COLO668 (cell line): Measurements from ENCODE around the gene PIGT.

ENCODE experiments used
- DNase-seq: peaks from one replicate; lab custom pipeline; 2025; ENCODE audit not compliant: unreplicated experiment; lab: John Stamatoyannopoulos, UW

PIGT gene

DNA sequence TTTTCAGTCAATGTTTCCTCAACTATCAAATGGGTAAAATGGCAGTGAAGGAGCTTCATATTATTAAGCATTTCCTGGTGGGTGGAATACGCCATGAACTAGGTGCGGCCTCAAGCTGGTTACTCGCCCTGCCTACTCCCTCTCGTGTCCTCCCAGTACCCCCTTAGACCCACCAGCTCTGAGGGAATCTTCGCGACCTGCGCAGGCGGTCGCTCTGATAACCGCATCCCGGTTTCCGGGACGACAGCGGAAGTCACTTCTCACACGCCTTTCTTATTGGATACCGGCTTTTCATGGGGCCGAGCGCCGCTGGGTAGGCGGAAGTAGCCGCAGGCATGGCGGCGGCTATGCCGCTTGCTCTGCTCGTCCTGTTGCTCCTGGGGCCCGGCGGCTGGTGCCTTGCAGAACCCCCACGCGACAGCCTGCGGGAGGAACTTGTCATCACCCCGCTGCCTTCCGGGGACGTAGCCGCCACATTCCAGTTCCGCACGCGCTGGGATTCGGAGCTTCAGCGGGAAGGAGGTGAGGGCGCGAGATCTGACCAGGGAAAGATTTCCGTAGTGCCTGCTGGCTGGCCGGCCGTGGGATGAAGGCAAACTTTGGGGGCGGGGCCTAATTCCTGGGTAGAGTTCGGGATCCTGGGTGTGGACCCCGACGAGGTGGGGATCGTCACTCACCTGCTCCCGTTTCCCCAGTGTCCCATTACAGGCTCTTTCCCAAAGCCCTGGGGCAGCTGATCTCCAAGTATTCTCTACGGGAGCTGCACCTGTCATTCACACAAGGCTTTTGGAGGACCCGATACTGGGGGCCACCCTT lies at the start of gene PIGT:
TSS of gene PIGT (plus strand) at position 320 of the 816 bp plus-strand sequence. CDS start at position 336, 16 bp downstream.
- DNase-seq = peak; percentile 93

DNA sequence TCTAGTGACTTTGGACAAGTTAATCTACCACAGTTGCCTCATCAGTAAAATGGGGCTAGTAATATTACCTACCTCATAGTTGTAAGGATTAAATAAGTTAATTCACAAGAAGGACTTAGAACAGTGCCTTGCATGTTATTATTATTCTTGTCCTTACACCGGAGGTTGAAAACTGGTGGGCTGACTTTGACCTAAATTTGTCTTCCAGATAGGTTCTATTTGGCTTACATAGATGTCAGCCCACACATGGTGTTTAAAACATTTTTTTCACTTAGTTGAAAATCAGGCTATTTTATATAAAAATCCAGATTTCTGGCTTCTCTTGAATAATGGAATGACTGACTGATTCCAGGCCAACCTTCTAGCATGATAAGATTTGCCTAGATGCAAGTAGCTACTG lies 49.7 kb upstream of the PIGT start:
- DNase-seq = no peak

DNA sequence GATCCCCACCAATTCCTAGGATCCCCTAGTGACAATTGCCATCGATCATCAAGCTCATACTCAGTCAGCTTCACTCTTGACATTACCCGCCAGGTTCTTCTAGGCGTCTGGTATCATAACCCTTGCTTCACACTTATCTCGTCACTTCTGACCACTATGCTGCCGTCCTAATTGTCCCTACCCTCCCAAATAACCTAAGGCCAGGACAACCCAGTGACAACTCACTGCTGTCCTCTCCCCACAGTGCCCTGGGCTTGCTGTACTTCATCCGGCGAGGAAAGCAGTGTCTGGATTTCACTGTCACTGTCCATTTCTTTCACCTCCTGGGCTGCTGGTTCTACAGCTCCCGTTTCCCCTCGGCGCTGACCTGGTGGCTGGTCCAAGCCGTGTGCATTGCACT lies 49.3 kb upstream of the PIGT start:
- DNase-seq = no peak

DNA sequence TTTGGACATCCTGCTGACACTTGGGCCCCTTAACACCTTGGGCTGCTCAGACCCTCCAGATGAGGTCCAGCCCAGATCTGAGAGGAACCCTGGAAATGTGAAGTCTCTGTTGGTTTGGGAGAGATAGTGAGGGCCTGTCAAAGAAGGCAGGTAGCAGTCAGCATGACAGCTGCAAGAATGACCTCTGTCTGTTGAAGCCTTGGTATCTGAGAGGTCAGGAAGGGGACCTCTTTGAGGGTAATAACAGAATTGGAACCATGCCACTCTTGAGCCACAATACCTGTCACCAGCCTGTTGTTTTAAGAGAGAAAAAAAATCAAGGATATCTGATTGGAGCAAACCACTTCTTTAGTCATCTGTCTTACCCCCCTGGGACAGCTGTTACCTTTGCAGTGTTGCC lies 48.8 kb upstream of the PIGT start:
- DNase-seq = no peak

DNA sequence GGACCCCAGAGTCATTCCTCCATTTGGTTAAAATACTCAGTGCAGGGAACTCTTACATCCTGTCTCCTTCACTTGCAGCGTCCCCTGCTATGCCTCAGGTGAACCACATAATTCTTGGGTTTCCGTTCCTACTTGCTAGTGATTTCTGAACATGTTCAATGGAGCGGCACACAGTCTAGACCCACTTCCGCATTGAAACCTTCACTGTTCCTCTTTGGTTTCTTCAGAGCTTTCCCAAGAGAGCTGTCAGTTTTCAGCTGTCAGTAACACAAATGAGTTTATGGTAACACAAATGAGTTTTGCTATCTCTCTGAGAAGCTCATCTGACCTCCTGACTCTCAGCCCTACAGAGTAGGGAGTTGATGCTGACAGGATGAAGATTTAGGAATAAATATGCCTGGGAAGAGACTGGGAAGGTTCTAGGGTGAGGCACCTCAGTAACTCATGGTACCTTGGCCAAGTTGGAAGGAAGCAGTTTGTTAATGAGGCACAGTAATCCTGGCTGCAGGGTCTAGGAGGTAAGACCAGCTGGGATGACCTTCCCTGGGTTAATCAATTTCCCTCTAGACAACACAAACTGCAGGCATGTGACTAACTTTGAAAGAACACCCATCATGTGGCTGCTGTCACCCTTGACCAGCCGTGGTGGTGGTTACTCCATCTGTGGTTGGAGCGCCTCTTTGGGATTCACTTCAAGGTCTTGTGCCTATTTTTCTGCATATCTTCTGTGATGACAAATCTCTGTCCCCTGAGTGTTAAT lies 47.5 kb upstream of the PIGT start:
- DNase-seq = no peak

DNA sequence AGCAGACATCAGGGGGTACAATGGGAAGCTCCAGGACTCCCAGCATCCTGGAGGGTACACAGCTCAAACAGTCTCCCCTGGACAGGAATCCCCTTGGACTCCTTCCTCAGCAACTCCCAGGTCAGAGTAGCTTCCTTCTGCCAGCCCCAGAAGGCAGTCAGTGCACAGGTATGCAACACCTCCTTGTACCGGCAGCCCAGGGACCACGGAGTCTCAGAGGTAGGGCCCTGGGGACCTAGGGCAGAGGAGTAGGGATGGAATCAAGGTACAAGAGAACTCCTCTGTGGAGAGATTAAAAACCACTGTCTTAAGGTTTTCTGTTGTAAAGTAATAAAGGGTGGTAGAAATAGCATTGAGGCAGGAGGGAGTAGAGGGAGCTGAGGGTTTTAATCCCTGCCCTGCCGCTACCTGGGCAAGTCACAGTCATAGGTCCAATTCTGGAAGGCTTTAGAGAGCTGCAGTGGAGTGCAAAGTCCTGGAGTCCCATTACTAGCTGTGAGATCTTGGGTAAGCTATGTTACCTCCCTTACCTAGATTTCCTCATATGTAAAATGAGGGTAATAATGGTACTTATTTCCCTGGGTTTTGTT lies 45.3 kb upstream of the PIGT start:
- no peak for DNase-seq

DNA sequence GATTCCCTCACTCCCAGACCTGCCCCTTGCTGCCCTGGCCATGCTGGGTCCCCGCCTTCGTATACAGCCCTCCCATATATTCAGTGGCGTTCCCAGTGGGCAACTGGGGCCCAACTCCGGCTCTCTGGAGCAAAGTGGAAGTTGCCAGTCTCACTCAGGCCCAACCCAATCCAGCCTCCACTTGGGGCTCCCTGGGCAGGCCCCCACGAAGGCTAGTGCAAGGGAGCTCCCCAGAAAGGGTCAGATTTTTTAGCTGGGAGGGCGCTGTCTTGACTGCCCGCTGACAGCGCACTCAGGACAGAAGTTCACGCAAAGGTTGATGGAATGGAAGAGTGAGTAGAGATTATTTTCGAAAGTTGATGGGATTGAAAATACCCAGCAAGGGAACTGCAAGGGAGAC lies 43.7 kb upstream of the PIGT start:
- DNase-seq = no peak

DNA sequence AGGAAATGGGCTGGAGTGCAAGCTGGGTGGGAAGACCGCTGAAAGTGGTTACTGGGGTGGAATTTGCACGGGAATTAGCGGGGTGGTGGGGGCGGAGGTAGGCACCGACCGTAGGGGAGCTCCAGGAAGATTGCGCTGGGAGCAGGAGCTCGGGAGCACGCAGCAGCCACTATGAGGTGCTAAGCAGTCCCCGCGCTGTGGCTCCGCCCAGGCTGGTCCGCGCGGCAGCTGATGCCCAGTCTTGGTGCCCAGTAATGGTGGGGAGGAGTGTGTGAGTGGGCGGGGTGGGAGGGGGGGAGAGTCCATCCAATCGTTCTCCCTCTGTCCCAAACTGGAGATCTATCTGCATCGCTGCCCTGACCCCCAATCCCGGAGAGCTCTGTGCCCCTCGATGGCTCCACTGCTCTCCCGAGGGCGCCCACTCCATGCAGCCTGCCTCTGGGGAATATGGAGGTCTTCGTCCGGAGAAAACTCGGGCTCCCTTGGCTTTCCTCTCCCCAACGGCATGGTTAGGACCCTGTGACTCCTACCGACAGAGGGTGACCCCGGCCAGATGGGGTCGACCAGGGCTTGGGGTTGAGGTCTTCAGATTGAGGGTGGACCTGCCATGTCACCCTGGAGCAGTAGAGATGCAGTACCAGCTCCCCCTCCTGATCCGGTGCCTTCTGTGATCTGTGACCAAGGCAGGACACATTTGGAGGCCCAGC lies 43.1 kb upstream of the PIGT start:
- DNase-seq = peak; percentile 16

DNA sequence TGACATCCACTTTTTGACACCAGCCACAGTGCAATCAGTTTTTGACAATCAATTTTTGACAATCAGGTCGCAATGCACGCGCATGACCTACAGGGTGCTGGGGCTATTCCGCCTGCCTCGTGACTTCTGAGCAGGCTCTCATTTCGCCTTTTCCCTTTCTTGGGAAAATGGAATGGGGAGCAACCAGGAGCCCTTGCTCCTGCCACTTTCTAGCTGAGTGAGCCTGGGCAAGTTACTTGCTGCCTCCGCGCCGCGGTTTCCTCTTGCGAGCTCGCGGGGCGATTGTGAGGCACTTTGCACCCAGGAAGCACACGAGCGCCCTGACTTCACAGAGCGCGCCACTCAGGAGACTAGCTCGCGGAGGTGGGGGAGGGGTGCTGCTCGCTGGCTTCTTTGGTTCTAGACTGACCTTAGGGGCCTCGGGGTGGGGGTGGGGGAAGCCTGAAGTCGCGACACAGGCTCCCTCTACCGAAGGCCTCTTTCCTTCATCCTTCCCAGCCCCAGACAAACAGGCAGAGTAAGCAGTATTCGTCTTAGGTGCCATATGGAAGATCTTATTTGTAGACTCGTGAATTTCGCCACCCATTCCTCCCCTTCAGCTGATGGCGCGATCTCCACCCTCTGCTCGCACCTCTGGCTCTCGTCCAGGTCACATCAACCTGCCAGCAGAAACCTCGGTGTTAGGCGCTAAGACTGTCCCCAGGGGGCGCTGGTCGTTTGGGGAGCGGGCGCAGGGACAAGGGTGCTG lies 42.4 kb upstream of the PIGT start:
- peak; percentile 96 for DNase-seq

DNA sequence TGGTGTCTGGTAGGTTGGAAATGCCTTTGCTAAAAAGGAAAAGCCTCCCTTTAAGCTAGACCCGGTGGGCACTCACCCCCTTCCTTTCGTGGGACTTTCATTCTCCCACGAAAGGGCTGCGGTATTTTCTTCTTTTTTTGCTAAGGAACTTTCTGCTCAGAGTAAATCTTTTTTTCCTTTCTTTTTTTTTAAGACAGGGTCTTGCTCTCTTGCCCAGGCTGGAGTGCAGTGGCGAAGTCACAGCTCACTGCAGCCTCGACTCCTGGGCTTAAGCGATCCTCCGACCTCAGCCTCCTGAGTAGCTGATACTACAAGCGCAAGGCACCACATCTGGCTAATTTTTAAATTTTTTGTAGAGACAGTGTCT lies 41.9 kb upstream of the PIGT start:
- no peak for DNase-seq

DNA sequence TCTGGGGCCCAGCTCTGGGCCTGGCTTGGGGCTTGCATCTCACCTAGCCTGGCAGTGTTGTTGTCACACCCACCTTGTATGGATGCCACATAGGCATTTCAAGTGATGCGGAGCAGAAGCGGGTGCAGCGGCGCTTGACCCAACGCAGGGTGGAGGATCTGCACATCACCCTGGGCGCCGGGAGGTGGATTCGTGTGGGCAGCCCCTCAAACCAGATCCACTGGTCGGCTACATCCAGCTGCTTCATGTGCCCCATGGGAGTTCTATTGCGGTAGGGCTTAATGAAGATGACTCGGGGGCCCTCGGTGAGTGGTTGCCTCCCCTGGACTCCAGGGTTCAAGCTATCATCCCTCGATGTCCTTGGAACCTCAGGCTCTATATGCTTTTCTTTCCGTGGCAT lies 41.0 kb upstream of the PIGT start:
- DNase-seq = no peak

DNA sequence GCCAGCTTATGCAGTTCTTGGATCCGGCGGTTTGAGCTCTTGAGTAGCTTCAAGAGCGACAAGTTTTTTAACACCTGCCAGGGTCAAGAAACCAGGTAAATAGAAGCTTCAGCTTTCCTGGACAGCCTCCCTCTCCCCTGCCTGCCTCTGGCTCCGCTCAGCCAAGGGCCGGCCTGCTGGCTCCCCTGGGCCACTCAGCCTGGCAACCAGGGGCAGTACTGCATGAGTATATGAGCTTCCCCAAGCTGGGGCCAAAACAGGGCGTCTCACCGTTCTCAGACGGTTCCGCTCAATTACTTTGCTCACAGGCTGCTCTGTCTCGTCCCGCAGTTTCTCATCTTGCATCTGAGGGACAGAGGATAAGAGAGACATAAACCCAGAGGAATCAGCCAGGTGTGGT lies 38.7 kb upstream of the PIGT start:
- DNase-seq = no peak

DNA sequence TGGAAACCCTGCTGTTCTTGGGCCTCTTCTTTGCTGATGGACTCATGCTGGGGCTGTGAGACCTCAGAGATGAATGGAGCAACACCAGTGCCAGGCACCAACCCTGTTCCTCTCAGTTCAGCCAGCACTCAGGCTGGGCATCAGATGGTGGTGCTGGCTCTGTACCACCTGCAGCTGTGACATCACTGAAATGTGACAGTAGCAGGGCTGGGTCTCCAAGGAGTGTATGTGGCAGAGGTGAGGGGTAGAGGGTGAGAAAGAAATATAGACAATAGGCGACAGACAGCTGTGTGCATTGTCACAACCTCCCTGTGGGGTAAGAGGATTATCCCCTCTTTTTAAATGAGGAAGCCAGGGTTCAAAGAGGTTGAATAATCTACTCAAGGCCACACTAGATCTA lies 37.8 kb upstream of the PIGT start, which contains the start of gene TP53TG5:
TSS of gene TP53TG5 (minus strand) at position 135 of the 400 bp plus-strand sequence. CDS start at position 46, 89 bp downstream.
- no peak for DNase-seq

DNA sequence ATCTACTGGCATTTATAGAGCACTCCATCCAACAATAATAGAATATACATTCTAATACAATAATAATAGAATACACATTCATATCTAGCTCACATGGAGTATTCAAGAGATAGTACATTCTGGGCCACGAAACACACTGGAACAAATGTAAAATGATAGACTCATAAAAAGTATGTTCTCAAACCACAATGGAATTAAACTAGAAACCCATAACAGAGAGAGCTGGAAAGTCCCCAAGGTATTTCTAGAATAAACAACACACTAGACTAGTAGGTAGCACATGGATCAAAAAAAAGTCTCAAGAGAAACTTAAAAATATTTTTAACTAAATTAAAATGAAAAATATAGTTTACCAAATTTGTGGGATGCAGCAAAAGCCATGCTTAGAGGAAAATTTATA lies 28.7 kb upstream of the PIGT start:
- DNase-seq = no peak

DNA sequence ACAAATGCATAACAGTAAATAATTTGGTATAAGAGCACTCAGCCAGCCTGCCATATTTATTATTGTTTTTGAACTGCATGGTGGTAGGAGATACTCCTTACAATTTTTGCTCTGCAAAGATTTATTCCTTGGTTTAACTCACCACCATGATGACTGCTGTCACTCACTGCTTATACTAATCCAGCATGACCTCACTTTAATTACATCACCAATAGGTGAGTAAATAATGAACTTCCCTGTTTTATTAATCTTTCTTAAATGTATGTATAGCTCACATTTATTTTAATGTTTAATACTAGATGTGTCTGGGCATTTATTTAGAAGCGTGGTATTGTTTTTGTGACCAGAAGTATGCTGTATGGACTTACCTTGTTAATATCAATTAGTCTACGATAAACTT lies 25.0 kb upstream of the PIGT start:
- no peak for DNase-seq

DNA sequence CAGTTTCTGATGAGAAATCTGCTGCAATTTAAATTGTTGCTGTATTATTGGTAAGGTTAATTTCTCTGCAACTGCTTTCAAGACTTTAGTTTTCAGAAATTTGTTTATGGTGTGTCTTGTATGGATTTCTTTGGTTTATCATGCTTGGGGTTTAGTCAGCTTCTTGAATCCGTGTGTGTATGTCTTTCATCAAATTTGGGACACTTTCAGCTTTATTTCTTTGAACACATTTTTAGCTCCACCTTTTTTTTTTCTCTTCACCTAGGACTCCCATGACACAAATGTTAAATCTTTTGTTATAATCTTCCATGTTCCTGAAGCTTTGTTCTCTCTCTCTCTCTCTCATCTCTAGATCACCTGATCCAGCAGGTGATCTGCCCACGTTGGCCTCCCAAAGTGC lies 24.4 kb upstream of the PIGT start:
- no peak for DNase-seq

DNA sequence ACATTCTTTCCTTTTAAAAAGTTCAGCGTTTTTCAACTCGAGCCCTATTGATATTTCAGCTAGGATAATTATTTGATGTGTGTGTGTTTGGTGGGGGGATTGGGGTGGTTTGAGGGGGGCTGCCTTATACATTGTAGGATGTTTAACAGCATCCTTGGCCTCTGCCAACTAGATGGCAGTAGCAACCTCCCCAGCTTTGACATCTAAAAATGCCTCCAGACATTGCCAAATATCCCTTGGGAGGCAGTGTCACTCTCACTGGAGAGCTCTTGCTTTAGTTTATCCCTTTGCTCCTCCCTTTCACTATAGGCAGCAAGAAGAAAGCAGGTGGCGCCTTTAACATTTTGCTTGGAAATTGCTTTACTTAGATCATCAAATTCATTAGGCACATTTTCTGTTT lies 23.2 kb upstream of the PIGT start:
- no peak for DNase-seq

DNA sequence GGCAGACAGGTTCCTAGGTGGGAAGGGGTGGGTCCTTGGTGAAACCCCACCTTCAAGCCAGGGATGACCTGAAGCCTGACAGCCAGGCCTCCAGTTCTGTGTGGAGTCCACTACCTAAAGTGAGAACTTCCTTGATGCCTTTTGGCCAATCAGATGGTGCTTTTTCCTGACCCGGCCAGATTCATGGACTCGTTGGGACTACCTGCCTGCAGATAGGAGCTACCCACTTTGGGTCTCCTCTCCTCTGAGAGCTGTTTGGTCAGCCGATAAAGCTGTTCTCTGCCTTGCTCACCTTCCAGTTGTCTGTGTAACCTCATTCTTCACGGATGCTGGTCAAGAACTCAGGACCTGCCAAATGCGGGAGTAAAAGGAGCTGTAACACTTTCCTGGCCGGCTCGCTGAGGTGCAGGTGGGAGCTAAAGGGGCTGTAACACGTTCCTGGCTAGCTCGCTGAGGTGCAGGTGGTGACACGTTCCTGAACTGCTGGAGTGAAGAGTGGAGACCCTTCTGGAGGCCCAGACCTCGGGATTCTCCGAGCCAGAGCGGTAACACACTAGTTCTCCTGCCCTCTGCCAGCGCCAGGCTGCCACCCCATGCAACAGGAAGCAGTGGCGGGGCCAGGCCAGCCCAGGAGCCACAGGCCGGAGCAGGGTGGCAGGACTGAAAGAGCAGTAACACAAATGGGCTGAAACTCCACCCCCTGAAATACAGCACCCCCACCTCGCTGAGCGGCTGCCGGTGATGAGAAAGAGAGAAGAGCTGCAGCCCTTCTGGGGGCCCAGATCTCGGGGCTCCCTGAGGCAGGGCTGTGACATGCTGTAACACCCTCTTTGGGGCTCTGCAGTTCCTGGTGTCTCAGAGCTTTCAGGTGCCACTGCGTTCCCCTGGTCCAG lies 21.5 kb upstream of the PIGT start:
- DNase-seq = no peak

DNA sequence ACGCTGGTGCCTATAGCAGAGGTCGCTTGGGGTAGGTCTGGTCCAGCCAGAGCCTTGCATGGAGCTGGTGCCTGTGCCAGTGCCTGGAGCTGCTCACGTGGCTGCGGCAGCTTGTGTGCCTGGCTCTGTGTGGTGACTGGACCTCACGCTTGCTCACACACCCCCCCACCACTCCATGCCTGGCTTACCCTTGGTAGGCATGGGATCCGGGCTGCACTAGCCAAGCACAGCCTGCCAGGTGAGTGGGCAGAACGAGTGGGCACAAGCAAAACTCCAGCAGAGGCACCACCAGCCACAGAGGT lies 20.9 kb upstream of the PIGT start:
- DNase-seq = no peak

DNA sequence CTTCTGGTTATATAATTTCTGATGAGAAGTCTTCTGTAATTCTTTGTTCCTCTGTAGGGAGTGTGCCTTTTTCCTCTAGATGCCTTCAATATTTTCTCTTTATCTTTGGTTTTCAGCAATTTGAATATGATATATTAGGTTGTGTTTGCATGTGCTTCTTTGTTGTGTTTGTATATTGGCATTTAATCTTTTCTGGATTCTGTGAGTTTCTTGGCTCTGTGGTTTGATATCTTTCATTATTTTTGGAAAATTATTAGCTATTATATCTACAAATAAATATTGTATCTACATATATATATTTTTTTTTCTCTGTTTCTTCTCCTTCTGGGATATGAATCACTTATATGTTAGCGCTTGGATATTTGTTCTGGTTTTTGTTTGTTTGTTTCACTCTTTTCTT lies 16.9 kb upstream of the PIGT start:
- no peak for DNase-seq
